HFF-Myc (cell line): ENCODE measurements around the gene NDUFB6.
A peak's percentile ranks its signal among the peaks of the same experiment; 100 is the strongest.
"Not testable (repeated sequence)": the region's sequence is repeated elsewhere in the genome, so short reads cannot be mapped to it uniquely, and the experiment has no call there.

Source experiments
- DNase-seq: peaks from one replicate; pipeline ENCODE4 v3.0.0-alpha.2; 2011; ENCODE audit warnings: low read depth; ENCODE audit errors: extremely low read depth
- H3K4me3 ChIP-seq: replicated peaks from 2 replicates; pipeline ENCODE4 v1.5.1; 2011; ENCODE audit warnings: low read depth, mild to moderate bottlenecking, control low read depth, low read length
- TF ChIP-seq, protein P1 (sequence below): IDR thresholded peaks from 2 replicates; pipeline ENCODE4 v1.5.1; 2012; ENCODE audit warnings: mild to moderate bottlenecking, low read depth, low read length, control low read depth; ENCODE audit errors: missing control alignments

Gene NDUFB6

DNA sequence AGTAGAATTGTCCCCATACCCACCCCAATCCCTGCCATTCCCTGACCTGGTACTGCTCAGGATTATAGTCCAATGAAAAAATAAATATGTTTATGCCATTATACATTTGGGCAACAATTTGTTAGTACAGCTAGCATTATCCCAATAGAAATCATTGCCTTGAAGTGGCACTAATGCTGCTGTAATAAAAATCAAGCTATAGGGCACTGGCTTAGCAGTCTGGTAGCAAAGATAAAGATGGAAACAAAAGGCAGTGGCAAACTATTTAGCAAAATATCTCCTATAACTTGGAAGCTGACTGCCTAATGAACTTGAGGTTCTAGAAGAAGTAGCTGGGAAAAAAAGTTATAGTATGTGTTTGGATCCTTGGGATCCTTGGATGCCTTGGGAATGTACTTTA lies 18.4 kb downstream of the NDUFB6 start:
- TF ChIP-seq, protein P1, sequence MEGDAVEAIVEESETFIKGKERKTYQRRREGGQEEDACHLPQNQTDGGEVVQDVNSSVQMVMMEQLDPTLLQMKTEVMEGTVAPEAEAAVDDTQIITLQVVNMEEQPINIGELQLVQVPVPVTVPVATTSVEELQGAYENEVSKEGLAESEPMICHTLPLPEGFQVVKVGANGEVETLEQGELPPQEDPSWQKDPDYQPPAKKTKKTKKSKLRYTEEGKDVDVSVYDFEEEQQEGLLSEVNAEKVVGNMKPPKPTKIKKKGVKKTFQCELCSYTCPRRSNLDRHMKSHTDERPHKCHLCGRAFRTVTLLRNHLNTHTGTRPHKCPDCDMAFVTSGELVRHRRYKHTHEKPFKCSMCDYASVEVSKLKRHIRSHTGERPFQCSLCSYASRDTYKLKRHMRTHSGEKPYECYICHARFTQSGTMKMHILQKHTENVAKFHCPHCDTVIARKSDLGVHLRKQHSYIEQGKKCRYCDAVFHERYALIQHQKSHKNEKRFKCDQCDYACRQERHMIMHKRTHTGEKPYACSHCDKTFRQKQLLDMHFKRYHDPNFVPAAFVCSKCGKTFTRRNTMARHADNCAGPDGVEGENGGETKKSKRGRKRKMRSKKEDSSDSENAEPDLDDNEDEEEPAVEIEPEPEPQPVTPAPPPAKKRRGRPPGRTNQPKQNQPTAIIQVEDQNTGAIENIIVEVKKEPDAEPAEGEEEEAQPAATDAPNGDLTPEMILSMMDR, result no peak
- no peak overlapping the region for H3K4me3 ChIP-seq
- no peak for DNase-seq

GRCh38 chr9:32554107-32554506 lies 18.9 kb downstream of the NDUFB6 start:
- DNase-seq, result no peak
- TF ChIP-seq, protein P1, result no peak
- no peak overlapping the region for H3K4me3 ChIP-seq

GRCh38 chr9:32552172-32552872 lies 20.6 kb downstream of the NDUFB6 start, which contains the start of the genes SMIM27 and TOPORS:
Gene SMIM27 (plus strand): TSS chr9:32552327. CDS start chr9:32552435, 108 bp downstream.
Gene TOPORS (minus strand): TSS chr9:32552586. CDS start chr9:32552436, 150 bp downstream.
- peak; percentile 69 for DNase-seq
- TF ChIP-seq, protein P1, result no peak
- H3K4me3 ChIP-seq, result peak within 1 kb of the TSS; percentile 79

- DNase-seq, result no peak
- TF ChIP-seq, protein P1, result no peak
- H3K4me3 ChIP-seq, result peak overlapping the region; percentile 79
These were observed 21.5 kb downstream of the NDUFB6 start for GRCh38 chr9:32551276-32552051.

GRCh38 chr9:32550562-32551275 lies 22.2 kb downstream of the NDUFB6 start:
- peak overlapping the region; percentile 79 for H3K4me3 ChIP-seq
- TF ChIP-seq, protein P1, result no peak
- peak; percentile 72 for DNase-seq

- TF ChIP-seq, protein P1, result no peak
These were observed 22.8 kb downstream of the NDUFB6 start for GRCh38 chr9:32550150-32550561.

GRCh38 chr9:32548213-32548612 lies 24.7 kb downstream of the NDUFB6 start:
- not testable (repeated sequence) for DNase-seq, H3K4me3 ChIP-seq

More at GRCh38 chr9:32550150-32550561, 22.8 kb downstream of the NDUFB6 start:
- no peak for DNase-seq
- H3K4me3 ChIP-seq, result peak overlapping the region; percentile 79
